Choroid plexus epithelial cell (primary cell): ENCODE measurements around the gene CDK6.
"Not testable (repeated sequence)": the region's sequence is repeated elsewhere in the genome, so short reads cannot be mapped to it uniquely, and the experiment has no call there.

ENCODE experiments used
- DNase-seq: peaks from one replicate; pipeline ENCODE4 v3.0.0-alpha.2; 2010; ENCODE audit warnings: low read depth
- H3K4me3 ChIP-seq: 2 replicates; pipeline ENCODE4 v1.5.1; 2011; ENCODE audit warnings: low read depth, mild to moderate bottlenecking, control low read depth, low read length, moderate library complexity
- TF ChIP-seq, protein P1 (sequence below): conservative IDR thresholded peaks from 2 replicates; pipeline ENCODE4 v1.5.1; 2011; ENCODE audit warnings: low read depth, mild to moderate bottlenecking, control low read depth, inconsistent platforms, low read length, moderate library complexity

The CDK6 gene

GRCh38 chr7:92864169-92864568 lies 27.8 kb upstream of the CDK6 start:
- TF ChIP-seq, protein P1, sequence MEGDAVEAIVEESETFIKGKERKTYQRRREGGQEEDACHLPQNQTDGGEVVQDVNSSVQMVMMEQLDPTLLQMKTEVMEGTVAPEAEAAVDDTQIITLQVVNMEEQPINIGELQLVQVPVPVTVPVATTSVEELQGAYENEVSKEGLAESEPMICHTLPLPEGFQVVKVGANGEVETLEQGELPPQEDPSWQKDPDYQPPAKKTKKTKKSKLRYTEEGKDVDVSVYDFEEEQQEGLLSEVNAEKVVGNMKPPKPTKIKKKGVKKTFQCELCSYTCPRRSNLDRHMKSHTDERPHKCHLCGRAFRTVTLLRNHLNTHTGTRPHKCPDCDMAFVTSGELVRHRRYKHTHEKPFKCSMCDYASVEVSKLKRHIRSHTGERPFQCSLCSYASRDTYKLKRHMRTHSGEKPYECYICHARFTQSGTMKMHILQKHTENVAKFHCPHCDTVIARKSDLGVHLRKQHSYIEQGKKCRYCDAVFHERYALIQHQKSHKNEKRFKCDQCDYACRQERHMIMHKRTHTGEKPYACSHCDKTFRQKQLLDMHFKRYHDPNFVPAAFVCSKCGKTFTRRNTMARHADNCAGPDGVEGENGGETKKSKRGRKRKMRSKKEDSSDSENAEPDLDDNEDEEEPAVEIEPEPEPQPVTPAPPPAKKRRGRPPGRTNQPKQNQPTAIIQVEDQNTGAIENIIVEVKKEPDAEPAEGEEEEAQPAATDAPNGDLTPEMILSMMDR, result peak; percentile 5
- H3K4me3 ChIP-seq, DNase-seq: not testable (repeated sequence)

GRCh38 chr7:92856436-92856835 lies 20.1 kb upstream of the CDK6 start:
- DNase-seq, result no peak
- no peak overlapping the region for H3K4me3 ChIP-seq
- TF ChIP-seq, protein P1, result no peak

DNA sequence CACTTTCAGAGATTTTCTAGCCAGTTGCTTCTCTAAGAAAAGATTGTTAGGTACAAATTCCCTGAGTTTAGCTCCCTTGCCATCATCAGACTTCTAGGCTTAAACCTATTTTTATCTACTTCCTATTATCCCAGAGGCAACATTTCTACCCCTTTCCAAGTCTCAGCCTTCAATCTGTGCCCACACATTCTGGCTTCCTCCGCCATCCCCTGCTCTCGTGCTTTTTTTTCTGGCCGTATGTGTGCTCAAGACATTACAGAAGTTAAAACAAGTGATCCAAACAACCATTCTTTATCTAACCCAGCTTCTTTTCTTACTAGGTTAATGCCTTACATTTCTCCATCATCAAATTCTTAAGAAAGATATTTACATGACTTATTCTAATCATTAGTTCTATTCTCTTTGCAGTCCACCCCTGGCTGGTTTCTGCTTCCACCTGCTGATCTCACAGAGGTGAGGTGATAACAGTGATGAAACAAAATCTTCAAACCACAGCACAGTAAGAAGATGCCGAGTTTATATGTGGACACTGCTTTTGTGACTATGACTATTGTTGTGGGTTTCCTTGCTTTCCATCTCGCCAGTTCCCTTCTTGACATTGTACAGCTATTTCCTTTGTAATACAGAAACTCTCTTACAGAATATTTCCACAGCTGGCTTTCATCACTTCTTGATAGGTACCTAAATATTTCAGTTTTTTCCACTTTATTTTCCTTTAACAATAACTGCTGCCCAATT lies 18.3 kb upstream of the CDK6 start:
- no peak overlapping the region for H3K4me3 ChIP-seq
- DNase-seq, result no peak

DNA sequence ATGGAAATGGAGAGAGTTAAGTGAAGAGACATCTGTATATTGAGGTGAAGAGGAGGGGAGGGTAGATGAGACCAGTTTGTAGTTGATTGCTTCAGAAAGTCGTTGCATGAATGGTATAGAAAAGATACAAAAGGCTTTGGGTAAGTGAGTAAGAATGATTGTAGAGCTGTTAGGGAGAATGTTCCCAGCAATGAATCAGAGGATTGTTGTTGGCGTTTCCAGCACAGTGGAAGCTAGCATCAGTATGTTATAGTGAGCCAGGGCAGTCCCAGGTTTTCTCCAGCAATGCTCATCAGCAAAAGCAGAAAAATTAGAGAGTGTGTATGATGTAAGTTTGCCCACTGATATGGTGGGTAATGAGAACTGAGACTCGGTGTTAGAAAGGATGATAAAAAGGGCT lies 15.4 kb upstream of the CDK6 start:
- no peak overlapping the region for H3K4me3 ChIP-seq
- no peak for DNase-seq
- TF ChIP-seq, protein P1, result no peak

More for the DNA sequence above, 18.3 kb upstream of the CDK6 start:
- TF ChIP-seq, protein P1, result no peak

DNA sequence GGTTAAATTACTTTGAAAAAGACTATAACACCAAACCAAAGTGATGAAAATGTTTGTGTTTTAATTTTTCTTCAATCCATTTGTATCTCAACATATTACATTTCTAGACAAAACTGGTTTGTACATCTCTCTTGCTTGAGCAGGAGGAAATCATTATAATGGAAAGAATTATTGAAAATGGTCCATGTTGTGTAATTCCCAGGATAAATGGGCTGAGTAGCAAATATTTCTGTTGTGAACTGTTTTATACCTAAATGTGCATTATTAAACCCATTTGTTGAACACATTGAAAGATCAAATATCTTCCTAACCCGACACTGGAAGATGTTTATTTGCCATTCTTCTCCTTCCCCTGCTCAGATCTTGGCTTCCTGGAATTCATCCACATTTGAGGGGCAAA lies 14.1 kb upstream of the CDK6 start:
- TF ChIP-seq, protein P1, result no peak
- no peak for DNase-seq
- no peak overlapping the region for H3K4me3 ChIP-seq

- DNase-seq, result no peak
- TF ChIP-seq, protein P1, result no peak
- no peak overlapping the region for H3K4me3 ChIP-seq
These were observed 12.9 kb upstream of the CDK6 start for GRCh38 chr7:92849322-92849721.

DNA sequence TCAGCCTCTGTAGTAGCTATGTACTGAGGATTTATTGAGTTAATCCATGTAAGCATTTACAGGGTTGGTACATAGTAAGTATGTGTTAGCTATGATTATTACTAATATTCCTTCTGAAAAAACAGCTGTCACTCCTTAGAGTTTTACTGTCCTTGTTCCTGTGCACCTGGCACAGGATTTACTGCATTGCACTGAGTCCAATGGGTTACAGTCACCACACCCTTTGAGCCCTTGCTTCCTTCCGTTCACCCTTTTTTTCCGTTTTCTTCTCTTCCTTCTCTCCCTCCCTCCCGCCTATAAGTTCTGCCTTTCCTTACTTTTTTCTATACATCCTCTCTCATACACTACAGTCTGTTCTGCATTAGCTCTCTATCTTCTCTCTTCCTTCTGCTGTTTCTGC lies 12.5 kb upstream of the CDK6 start:
- no peak for DNase-seq
- H3K4me3 ChIP-seq, result no peak overlapping the region
- TF ChIP-seq, protein P1, result no peak
